NAMALWA (cell line): ENCODE data around the gene TMEM208.

Experiments
- DNase-seq: peaks from one replicate; pipeline ENCODE4 v3.0.0-alpha.2; 2015; ENCODE audit warnings: low spot score

TMEM208 gene

DNA sequence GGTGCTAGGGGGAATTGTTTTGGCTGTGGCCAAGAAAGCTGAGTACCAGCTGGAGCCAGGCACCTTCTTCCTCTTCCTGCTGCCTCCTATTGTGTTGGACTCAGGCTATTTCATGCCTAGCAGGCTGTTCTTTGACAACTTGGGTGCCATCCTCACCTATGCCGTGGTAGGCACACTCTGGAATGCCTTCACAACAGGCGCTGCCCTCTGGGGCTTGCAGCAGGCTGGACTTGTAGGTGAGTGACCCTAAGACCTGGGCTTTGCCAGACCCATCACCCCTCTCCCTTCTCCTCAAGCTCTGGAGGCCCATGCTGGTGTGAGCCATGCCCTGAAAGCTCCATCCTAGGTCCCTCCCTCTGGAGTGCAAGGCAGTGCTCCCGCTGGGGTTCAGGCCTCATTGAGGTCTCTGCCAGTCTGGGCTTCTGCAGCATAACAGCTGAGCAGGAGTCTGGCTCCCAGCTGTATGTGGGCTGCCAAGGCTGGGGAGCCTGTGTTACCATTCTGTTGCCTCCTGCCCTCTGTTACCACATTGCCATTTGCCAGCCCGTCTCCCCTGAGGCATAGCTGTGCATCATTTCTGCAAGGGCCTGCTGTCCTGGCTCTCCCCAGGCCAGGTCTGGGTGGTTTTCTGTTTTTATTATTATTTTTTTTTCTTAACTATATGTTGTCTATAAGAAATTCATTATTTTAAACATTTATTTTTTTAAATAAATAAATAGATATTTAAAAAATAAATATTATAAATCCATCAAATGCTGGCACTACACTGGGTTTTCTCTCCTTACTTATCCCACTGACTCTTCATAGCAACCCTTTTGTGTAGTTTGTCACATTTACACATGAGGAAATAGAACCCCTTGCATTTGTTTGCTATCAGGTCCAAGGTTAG, 25.9 kb downstream of the TMEM208 start:
- DNase-seq: no peak

DNA sequence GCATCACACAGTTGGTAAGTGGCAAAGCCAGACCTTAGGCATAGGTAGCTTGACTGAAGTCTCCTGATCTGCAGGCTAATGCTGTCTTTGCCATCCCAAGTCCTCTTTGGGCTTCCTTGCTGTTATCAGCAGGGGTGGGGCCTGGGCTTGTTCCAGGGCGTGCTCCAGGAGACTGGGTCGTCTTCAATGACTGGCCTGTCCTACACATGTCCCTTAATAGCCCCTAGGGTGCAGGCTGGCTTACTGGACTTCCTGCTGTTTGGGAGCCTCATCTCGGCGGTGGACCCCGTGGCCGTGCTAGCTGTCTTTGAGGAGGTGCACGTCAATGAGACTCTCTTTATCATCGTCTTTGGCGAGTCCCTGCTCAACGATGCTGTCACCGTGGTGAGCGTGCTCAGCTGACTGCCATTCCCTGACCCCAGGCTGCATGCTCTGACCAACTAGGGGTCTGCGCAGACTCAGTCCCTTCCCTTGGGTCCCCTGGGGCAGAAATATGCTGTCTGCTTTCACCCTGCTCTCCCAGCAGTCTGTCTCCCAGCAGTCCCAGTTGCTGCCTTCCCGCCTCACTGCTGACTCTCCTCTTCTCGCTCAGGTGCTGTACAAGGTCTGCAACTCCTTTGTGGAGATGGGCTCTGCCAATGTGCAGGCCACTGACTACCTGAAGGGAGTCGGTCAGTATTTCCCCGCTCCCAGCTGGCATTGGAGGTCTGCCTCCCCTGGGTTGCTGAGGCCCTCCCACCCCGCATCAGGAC, 28.0 kb downstream of the TMEM208 start:
- no peak for DNase-seq

DNA sequence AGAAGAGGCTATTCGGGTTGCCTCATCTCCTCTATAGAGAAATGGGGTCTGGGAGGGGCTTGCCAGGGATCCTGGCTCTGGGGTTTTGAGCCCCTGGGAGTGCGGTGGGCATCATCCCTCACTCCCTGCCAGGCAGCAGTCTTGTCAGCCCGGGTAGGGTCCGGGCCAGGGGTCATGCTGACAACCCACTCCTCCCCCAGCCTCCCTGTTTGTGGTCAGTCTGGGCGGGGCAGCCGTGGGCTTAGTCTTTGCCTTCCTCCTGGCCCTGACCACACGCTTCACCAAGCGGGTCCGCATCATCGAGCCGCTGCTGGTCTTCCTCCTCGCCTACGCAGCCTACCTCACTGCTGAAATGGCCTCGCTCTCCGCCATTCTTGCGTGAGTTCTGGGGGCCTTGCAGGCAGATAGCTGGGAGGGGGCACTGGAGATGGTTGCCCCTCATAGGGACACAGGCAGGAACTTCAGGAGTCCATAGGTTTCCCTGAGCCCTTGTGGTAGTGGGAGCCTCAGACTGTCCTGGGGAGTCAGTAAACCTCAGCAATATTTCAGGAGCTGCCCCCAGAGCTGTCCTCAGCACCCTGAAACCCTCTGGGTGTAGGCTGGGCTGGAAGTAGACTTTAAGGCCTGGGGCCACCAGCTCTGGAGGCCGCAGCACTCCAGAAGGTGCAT, 28.8 kb downstream of the TMEM208 start:
- no peak for DNase-seq

DNA sequence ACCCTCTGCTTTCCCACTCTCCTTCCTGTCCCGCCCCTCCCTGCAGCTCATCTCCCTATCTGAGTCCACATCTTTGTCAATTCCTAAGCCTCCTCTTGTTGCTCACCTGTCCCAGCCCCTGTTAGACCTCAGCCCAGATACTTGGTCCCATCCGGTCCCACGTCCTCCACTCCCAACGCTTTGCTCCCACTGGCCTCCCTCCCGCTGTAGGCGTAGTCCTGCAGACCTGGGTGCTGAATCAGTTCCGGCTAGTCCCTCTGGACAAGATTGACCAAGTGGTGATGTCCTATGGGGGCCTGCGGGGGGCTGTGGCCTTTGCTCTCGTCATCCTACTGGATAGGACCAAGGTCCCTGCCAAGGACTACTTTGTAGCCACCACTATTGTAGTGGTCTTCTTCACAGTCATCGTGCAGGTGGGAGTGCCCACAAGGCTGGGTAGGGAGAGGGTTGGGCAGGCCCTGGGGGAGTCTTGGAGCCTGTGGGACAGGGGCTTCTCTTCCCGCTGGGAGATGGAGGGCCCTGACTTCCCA, 29.8 kb downstream of the TMEM208 start:
- DNase-seq: no peak

DNA sequence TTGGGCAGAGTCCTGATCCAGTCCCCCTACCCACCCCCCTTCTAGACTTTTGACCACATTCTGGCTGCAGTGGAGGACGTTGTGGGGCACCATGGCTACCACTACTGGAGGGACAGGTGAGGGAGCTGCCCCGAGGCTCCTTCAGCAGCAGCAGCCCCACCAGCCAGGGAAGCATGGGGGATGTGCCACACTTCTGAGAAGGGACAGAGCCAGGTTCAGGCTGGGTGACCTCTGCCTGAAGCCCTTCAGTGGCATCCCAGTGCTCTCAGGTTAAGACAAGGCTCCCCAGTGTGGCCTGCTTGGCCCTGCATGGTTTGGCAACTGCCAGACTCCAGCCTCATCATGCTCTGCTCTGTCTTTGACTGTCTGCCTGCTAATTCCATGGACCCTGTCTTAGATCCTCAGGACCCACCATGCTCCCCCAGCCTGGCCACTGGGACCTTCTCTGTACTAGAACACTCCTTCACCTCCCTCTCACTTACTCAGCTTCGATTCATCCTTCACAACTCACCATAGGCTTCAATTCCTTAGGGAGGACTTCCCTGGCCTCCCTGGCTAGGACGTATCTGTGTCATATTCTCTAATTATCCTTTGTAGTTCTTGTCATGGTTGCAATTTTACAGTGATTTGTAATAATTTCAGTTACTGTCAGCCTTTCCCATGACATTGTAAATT, 30.7 kb downstream of the TMEM208 start:
- DNase-seq: no peak

DNA sequence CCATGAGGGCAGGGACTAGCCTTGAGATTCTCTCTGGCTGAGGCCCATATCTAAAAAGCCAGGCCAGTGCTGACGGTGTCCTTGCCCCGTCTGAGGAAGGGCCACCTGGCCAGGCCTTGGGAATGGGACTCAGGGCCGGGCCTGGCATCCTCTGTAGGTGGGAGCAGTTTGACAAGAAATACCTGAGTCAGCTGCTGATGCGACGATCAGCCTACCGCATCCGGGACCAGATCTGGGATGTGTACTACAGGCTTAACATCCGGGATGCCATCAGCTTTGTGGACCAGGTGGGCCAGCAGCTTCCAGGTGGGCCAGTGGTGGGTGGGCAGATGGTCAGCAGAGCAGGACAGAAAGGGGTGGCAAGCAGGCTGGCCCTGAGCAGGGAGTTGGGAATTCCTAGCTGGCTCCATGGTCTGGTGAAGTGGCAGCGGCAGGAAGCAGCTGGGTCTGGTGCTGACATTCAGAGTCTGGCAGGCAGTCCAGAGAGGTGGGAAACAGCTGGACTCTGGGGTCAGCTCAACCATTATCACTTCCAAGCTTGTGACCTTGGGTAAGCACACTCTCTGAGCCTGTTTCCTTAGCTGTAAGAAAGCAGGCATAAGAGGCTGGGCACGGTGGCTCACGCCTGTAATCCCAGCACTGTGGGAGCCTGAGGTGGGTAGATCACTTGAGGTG, 31.4 kb downstream of the TMEM208 start:
- DNase-seq: no peak

DNA sequence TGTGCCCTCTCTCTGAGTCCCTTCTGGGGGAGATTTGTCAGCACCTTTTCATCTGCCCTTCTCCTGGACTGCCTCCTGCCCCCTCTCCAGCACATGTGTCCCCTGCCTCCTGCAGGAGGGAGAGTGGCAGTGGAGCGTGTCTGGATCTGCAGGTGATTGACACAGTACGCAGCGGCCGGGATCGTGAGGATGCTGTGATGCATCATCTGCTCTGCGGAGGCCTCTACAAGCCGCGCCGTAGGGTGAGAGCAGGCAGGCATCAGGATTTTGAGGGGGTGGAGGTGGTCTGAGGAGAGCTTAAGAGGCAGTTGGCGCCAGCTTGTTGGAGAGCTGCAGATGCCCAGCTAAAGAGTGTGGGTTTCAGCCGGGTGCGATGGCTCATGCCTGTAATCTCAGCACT, 32.8 kb downstream of the TMEM208 start:
- DNase-seq: no peak

DNA sequence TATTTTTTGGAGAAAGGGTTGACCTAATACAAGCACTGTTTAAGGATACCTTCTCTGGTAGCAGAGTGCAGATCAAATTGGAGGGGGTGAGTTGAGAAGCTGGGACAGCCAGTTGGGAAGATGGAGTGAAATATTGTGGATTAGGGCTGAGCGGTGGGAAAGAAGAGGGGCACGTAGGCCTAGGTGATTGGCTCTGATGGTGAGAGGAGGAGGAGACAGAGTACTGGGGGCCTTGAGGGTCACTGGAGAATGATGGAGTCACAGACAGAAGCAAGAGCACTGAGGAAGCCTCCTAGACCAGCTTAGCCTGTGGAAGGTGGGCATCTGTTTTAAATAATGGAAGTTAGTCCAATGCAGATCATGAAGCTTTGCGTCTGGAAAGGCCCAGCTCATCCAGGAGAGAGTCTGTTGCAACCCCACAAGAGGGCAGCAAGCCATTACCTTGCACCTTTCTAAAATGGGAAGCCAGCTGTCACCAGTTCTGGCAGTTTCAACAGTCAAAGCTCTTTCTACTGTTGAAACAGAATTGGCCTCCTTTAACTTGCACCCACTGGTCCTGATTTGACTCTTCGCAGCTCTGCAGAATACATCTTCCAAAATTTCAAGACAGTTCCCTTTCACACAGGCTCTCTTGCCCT, 33.6 kb downstream of the TMEM208 start:
- DNase-seq: peak; percentile 76

DNA sequence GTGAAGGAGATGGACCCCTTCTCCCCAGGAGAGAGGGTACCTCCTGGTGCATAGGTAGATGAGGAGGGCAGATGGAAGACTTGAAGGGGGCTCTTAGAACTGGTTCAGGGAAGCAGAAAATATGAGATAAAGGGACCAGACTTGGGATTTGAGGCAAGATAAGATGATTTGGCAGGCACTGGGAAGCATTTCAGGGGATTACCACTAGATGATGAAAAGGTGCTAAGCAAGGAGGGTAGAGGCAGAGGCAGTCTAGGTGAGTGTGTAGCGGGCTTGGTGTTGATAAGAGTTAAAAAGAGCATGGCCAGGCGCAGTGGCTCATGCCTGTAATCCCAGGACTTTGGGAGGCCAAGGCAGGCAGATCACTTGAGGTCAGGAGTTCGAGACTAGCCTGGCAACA, 36.3 kb downstream of the TMEM208 start:
- DNase-seq: no peak

DNA sequence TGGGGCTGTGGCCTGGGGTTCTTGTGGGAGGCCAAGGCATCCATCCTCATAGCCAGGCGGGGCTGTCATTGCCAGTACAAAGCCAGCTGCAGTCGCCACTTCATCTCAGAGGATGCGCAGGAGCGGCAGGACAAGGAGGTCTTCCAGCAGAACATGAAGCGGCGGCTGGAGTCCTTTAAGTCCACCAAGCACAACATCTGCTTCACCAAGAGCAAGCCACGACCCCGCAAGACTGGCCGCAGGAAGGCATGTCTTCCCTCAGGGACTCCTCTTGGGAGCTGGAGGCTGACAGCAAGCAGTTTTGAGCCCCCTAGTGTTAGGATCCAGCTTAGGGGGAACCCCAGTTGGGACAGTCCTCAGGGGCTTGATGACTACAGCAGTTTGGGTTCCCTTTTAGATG, 37.3 kb downstream of the TMEM208 start:
- DNase-seq: no peak

DNA sequence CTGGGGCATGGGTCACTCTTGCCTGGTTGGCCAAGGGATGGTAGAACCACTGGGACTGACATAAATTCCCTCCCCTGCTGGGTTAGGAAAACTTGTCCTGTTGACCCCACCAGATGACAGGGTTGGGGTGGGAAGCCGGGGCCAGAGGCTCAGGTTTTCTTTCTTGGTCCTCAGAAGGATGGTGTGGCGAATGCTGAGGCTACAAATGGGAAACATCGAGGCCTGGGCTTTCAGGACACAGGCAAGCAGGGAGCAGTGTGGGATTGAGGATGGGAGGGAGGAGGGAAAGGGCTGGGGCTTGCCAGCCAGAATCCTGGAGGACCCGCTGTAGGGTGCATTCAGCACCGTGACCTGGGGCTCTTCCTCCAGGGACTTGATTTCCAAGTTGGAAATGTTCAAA, 37.9 kb downstream of the TMEM208 start:
- DNase-seq: no peak

DNA sequence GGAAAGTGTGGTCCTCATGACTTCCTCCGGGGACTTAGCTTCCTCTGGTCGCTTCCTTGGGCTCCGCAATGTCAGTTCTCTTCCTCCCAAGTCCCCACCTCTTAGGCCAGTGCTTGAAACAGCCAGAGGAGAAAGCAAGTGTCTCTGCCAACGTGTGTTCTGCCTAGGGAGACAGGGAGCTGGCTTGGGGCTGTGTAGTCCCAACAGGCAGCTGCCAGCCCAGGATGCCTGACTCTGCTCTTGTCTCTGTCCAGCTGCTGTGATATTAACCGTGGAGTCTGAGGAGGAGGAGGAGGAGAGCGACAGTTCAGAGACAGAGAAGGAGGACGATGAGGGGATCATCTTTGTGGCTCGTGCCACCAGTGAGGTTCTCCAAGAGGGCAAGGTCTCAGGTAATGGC, 38.9 kb downstream of the TMEM208 start:
- DNase-seq: no peak

DNA sequence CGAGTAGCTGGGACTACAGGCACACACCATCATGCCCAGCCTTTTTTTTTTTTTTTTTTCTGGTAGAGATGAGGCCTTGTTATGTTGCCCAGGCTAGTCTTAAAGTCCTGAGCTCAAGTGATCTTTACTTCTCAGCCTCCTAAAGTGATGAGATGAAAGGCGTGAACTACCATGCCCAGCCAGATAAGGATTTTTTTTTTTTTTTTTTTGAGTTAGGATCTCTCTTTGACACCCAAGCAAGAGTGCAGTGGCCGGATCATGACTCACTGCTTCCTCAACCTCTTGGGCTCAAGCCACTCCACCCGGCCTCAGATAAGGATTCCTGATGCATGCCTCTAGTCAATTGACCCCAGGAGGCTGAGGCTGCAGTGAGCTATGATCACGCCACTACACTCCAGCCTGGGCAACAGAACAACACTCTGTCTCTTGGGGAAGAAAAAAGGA, 41.2 kb downstream of the TMEM208 start:
- DNase-seq: no peak

DNA sequence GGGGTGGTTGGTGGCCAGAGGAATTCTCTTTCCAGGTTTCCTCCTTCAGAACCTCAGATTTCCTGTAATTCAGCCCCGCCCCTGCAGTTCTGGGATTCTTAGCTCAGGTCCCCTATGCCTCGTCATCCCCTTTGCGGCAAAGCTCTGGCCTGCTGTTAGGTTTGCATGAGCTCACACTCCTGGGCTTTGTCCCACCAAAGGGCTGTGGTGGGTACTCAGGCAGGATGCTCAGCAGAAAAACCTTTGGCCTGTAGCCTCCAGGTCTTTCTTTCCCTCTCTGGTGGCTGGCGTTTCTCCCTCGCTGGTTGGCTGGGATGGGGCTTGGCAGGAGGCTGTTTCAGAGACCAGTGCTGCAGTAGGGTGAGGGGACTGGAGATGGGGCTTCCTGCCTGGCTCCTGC, 42.8 kb downstream of the TMEM208 start:
- DNase-seq: no peak

DNA sequence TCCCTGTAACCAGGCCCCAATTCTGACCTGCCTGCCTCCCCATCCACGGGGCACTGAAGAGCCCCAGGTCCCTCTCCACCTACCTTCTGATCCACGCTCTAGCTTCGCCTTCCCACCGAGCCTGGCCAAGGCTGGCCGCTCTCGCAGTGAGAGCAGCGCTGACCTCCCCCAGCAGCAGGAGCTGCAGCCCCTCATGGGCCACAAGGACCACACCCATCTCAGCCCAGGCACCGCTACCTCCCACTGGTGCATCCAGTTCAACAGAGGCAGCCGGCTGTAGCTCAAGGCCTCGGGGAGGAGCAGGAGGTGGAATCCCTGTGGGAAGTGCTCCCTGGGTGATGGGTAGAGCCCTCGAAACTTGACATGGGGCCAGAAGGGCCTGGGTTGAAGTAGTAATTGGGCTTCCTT, 44.0 kb downstream of the TMEM208 start:
- no peak for DNase-seq

DNA sequence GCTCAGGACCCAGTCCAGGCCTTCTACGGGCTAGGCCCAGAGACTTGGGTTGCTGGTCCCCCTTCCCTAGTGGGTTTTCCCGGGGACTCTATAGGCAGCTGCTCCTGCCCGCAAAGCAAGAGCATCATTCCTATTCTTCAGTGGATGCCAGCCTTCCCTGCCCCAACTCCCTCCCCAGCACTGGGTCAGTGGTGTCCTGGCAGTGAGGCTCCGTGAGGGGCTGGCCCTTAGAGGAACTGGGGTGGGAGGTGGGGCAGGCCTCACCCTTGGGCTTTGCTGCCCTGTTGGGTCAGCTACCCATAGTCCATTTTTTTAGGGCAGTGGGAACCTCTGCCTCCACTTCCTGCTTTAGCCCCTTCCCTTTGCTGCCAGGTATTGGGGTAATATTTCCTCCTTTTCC, 44.5 kb downstream of the TMEM208 start:
- DNase-seq: no peak

DNA sequence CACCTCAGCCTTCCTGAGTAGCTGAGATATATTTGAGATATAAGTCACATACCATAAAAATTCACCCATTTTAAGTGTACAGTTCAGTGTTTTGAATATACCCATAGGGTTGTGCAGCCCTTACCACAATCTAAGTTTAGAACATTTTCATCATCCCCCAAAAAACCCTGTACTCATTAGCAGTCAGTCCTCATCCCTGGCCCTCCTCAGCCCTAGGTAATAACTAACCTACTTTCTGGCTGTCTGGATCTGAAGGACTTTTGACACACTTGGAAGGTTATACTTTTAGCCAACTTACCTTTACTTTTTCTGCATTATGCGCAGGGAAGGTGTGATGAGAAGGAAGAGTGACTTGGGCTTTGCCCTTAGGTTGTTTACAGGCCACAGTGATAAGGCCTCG, 48.4 kb downstream of the TMEM208 start:
- DNase-seq: no peak

DNA sequence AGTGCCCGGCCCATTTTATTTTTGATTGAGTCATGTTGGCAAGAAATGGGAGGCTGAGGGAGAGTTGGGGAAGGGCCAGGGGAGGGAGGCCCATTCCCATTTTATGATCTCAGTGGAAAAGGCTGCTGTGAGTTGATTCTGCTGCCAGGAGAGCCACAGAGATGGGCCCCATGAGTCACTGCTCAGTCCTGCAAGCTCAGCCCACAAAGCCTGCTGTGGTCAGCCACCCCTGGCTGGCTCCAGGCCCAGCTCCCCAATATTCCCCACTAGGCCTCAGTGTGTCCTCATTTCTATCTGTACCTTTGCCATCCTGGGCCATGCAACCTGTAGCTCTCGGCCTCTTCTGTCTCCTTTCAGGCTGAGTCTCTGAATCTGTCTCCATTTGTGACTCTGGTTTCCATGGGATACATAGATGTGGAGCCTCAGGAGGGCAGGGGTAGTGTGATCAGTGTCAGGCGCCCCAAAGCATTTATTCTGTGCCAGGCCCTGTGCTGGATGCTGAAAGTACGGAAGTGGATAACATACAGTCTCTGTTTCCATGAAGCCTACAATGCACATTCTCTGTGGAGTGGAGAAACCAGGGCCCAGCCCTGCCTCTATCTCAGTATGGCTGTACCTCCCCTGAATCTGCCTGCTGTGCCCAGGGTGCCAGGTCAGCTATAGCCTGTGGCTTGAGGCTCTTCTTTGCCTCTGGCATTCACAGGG, 50.5 kb downstream of the TMEM208 start:
- DNase-seq: no peak

DNA sequence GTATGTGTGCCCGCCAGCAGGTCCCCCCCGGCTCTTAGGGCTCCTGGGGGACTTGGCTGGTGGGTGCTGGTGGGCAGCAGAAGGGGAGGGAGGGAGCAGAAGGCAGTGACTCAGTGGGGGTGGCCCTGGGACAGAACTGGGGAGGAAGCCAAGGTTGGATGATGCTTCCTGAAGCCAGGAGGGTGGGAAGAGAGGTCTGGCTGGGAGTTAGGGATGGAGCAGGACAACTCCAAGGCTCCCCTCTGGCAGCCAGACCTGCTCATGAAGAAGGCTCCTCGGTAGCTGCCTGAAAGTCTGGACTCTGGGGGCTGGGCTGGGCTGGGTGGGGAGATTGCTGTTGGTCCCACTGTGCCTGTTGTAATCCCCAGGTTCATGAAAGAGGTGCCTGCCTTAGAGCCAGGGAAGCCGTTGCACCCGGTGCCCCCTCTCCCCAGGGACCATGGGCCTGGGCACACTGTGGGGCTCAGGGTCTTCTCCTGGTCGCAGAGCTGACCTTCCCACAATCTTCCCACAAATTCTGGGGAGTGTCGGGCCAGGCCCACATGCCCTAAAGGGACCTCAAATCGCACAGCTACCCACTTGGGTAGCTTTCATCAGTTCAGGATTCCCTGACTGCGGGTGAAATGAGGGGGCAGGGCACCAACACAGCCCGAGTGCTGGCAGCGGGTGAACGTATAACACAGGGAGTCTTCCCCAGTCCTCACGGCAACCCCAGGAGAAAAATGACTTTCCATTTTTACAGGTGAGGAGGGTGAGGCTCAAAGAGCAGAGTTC, 51.3 kb downstream of the TMEM208 start:
- DNase-seq: no peak
